NCI-H526 treated with DMSO at 0.1 percent for 48 hours (cell line): ENCODE data around the gene SEC14L1.
"Not testable (repeated sequence)": the region's sequence is repeated elsewhere in the genome, so short reads cannot be mapped to it uniquely, and the experiment has no call there.

ENCODE experiments used
- DNase-seq: peaks from one replicate; lab custom pipeline; 2025; lab: John Stamatoyannopoulos, UW

Gene SEC14L1

GRCh38 chr17:77142689-77143088 is 1.9 kb downstream of the SEC14L1 start:
- DNase-seq, result peak; percentile 34

- DNase-seq, result peak; percentile 74
Measured at GRCh38 chr17:77143306-77143705, 2.5 kb downstream of the SEC14L1 start.

GRCh38 chr17:77144227-77144626 is 3.5 kb downstream of the SEC14L1 start:
- DNase-seq, result peak; percentile 60

- DNase-seq, result peak; percentile 79
Measured at GRCh38 chr17:77145224-77145611, 4.4 kb downstream of the SEC14L1 start.

DNA sequence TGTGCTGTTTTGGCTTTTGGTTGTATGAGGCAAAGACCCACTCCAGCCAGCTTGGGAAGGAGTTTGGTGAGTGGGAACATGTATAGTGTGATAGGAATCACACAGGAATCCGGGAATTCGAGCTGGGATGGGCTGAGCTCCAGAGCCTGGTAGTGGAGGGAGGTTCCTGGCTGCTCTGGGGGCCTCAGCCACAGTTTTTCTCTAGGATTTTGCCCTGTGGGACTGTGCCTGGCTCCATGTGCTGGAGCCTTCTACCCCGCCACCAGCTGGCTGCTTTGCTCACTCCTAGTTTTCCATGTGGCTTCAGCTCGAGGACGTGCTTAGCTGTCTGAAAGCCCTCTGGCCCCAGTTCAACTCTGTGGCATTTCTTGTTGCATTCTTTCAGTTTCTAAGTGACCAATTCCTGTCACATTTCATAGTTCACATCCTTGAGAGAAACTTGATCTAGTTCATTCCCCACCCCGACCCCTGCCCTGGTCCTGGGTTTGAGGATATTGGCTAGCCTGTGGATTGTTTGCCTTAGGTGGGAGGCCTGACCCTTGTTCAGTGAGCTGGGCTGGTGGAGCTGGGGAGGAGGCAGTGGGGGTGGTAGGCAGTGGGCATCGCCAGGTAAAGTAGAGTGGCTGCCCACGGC is 5.0 kb downstream of the SEC14L1 start:
- DNase-seq, result peak; percentile 79

DNA sequence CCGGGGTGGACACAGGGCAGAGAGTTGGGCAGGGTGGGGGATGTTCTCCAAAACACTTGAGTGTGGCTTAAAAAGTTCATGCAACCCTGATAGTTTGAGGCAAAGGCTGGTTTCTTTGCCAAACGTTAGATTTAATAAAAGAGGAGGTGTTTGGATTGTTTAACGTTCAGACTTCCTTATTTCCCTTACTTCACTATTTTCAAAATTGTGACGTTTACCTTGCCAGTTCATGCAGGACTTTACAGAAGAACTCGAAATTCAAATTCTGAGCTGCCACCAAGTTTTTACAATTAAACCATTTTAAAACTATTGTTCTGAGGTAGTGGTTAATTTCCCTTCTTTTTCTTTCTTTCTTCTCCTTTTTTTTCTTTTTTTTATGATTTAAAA is 5.5 kb downstream of the SEC14L1 start:
- no peak for DNase-seq

DNA sequence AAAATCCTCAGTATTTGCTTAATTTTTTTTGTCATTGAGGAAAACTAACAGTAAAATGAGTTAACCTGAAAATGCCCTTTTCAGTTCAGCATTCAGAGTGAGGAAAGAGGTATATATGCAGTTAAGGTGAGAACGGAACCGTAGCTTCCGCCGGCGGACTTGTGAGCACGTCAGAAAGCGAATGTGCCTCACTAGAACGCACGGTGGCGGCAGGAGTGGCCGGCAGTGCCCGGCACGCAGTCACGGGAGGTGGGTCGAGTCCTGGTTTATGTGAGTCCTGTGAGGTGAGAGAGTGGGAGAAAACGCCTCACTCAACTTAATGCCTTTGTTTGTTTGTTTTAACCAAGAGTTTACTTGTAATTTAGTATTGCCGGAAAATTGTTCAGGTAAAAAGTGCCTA is 6.1 kb downstream of the SEC14L1 start:
- DNase-seq, result no peak

DNA sequence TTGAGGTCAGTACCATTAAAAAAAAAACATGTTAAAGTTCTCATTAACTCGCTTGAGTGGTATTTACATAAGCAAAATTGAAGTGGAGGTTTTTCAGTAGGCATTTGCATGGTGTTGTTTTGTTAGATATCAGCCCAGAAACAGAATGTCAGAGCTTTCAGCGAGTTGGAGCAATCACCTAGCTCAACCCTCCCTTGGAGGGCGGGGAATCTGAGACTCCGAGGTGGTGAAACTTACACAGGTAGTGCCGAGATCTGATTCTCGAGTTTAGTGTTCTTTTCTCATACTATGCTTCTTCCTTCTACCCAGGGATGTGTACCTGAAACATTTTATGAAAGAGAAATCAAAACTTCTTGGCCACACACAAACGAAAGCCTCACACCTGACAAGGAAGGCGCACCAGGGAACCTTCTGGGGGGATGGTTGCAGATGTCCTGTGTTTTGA is 6.6 kb downstream of the SEC14L1 start:
- no peak for DNase-seq

DNA sequence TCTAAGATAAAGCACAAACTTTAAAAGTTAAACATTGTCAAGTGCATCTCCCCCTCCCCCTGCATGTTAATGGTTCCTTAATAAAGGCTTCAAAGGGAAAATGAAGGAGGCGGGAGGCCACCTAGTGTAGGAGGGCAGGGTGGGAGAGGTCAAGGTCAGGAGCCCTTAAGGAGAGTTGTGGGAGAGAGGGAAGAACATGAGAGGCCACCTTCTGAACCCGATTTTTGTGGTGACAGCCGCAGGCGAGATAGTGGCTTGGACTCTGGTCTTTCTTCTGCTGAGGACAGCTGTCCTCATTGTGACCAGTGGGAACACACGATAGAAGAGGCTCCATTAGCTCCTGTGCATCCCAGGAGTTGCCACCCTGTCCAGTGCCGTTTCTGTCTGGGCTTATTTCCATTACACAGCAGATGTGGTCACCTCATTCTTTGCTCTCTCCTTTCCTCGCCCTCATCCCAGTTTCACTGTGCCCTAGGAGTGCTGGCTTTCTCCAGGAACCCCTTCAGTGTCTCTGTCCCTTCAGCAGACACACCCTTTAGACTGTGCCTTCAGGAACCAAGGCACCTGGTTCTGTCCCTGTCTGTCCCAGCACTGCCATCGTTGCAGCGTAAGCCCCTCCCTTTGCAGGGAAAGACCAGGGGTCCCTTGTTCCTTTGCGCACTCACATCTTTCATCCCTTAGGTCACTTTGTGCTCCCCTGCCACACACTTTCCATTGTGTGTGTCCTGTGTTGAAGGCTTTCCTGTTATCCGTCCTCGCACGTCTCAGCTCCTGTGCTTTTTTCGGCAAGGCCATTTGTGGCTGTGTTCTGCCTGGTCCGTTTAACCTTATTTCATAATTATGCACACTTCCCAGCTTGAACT is 7.5 kb downstream of the SEC14L1 start:
- DNase-seq, result no peak

- DNase-seq, result no peak
Measured at GRCh38 chr17:77148940-77149510, 8.3 kb downstream of the SEC14L1 start.

GRCh38 chr17:77150196-77150595 is 9.4 kb downstream of the SEC14L1 start:
- DNase-seq, result no peak

DNA sequence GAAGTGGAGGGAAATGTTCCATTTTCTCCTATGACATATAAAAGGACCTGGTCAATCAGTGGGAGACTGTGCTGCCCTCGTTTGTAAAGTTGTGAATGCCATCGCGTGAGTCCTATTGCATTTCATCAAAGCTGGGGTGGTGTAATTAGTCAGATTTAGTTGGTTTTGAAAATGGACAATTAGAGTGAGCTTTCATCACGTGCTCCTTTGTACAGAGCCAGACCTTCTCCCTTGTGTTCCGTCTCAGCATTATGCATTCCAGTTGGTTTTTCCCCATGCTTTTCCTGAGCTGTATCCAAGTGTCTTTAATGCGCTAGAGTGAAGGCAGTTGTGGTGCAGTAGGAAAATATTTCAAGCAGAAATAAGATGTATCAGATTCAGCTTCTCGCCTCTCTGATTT is 10.4 kb downstream of the SEC14L1 start:
- DNase-seq, result no peak

GRCh38 chr17:77152056-77152455 is 11.3 kb downstream of the SEC14L1 start:
- not testable (repeated sequence) for DNase-seq

DNA sequence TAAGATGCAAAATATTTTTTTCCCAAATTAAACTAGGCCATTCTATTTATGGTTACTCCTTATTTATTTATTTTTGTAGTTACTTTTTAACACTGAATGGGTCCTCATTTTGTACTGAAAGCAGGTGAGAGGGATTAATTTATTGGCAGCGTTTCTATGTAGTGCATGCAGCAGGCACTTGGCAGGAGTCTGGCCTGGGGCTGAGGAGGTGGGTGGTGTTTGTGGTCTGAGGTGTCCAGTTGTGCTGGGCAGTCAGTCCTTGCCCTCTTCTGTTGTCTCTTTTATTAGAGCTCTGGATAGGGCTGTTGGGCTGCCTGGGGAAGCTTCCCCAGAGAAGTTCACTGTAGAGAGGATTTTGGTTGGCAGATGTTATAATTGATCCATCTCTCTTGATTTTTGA is 12.7 kb downstream of the SEC14L1 start:
- peak; percentile 96 for DNase-seq

- no peak for DNase-seq
Measured at GRCh38 chr17:77153999-77154586, 13.3 kb downstream of the SEC14L1 start.

- DNase-seq, result no peak
Measured at GRCh38 chr17:77155125-77155524, 14.4 kb downstream of the SEC14L1 start.

DNA sequence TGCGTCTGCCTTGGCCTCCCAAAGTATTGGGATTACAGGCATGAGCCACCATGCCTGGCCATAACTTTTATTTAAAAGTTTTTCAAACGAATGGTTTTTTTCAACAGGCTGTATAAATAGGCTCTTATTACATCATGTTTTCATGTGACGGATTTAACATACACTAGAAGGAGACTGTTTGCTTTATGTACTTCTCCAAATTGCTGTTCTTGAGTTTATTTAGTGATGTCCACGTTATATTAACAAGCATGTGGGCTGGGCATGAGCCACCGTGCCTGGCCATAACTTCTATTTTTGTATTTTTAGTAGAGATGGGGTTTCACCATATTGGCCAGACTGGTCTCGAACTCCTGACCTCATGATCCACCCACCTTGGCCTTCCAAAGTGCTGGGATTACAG is 17.0 kb downstream of the SEC14L1 start:
- DNase-seq, result not testable (repeated sequence)

- DNase-seq, result peak; percentile 71
Measured at GRCh38 chr17:77160091-77160874, 19.5 kb downstream of the SEC14L1 start.

GRCh38 chr17:77160875-77161530 is 20.2 kb downstream of the SEC14L1 start:
- DNase-seq, result no peak

GRCh38 chr17:77161953-77162352 is 21.2 kb downstream of the SEC14L1 start:
- DNase-seq, result no peak

DNA sequence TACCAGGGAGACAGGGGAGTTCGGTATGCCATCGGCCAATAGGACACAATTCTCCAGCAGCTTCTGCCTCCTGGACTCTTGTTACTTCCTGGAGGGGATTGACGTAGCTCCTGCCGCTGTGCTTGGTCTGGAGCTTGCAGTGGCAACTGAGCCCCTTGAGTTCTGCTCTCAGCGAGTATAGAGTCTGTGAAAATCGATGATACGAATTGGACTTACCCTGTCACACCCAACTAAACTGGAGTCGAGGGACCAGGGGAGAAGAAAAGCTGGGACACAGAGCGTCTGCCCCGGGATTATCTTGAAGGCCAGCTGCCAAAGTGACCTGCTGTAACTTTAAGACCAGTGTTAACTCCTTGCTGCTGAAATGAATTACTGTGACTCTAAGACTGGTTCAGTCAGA is 22.2 kb downstream of the SEC14L1 start:
- DNase-seq, result no peak
